Naive thymus-derived CD4-positive, alpha-beta T cell (primary cell): Measurements from ENCODE around the gene IPCEF1. TPM values are rescaled to one million over a fixed set of nuclear protein-coding genes. Genes with fewer than 3 reads are reported as not detected.

Experiments used
- ATAC-seq: fragments of 150-1000 bp; cut with Tn5 transposase; 2 replicates; pipeline ENCODE4 v1.10.0; 2021; ENCODE audit warnings: mild to moderate bottlenecking, moderate library complexity
- CTCF ChIA-PET: fragments of 350-600 bp; sonication (Branson Sonifier 250); formaldehyde crosslinking; loops from one replicate; lab custom pipeline; 2021; ENCODE audit warnings: antibody characterized with exemption; lab: Charles Lee
- POLR2A ChIA-PET: fragments of 350-600 bp; sonication (Branson Sonifier 250); formaldehyde crosslinking; loops from one replicate; lab custom pipeline; 2021; ENCODE audit warnings: antibody characterized with exemption, inconsistent platforms; lab: Charles Lee
- DNase-seq, 9 donors: peaks; one replicate each; pipeline versions ENCODE4 v3.0.0 to v3.0.0-alpha.2; 2020 to 2022; ENCODE audit warnings: mixed read lengths in 1 of 9
- H3K27ac ChIP-seq: one replicate; pipeline ENCODE4 v1.7.0; 2013; ENCODE audit warnings: mild to moderate bottlenecking, low read depth, low read length, moderate library complexity
- H3K27me3 ChIP-seq, 2 donors: one replicate each; pipeline ENCODE4 v1.7.0; 2013; ENCODE audit warnings: low read length in 2 of 2, mild to moderate bottlenecking in 2 of 2, moderate library complexity in 2 of 2; ENCODE audit not compliant: control insufficient read depth in 2 of 2, insufficient read depth in 2 of 2
- H3K36me3 ChIP-seq, 3 experiments: 1 replicate in 2 of 3; 2 replicates in 1 of 3; pipeline ENCODE4 v1.7.0; 2013; ENCODE audit warnings: low read length in 3 of 3, mild to moderate bottlenecking in 3 of 3, moderate library complexity in 1 of 3; ENCODE audit not compliant: insufficient read depth in 3 of 3, control insufficient read depth in 2 of 3
- H3K4me1 ChIP-seq, 2 donors: one replicate each; pipeline ENCODE4 v1.7.0; 2013; ENCODE audit warnings: low read length in 2 of 2, mild to moderate bottlenecking in 2 of 2, moderate library complexity in 1 of 2; ENCODE audit not compliant: control insufficient read depth in 2 of 2, insufficient read depth in 2 of 2
- H3K4me3 ChIP-seq: 2 replicates; pipeline ENCODE4 v1.7.0; 2013; ENCODE audit warnings: mild to moderate bottlenecking, low read length
- H3K9me3 ChIP-seq, 3 experiments: 1 replicate in 2 of 3; 2 replicates in 1 of 3; pipeline ENCODE4 v1.7.0; 2013; ENCODE audit warnings: low read length in 3 of 3; ENCODE audit not compliant: control insufficient read depth in 2 of 3
- H3K27ac Mint-ChIP-seq, 9 donors: one replicate each; pipeline ENCODE4 v1.8.0; 2020 to 2022; ENCODE audit warnings: mixed read lengths in 9 of 9, mild to moderate bottlenecking in 8 of 9, moderate library complexity in 5 of 9, inconsistent platforms in 2 of 9
- H3K27me3 Mint-ChIP-seq, 5 donors: one replicate each; pipeline ENCODE4 v1.8.0; 2021 to 2022; ENCODE audit warnings: mixed read lengths in 5 of 5, mild to moderate bottlenecking in 1 of 5
- H3K36me3 Mint-ChIP-seq, 5 donors: one replicate each; pipeline ENCODE4 v1.8.0; 2020 to 2022; ENCODE audit warnings: mixed read lengths in 5 of 5, mild to moderate bottlenecking in 3 of 5, inconsistent platforms in 1 of 5
- H3K4me1 Mint-ChIP-seq, 7 donors: one replicate each; pipeline ENCODE4 v1.8.0; 2020 to 2022; ENCODE audit warnings: mixed read lengths in 7 of 7, mild to moderate bottlenecking in 3 of 7, inconsistent platforms in 1 of 7
- H3K4me3 Mint-ChIP-seq, 10 donors: one replicate each; pipeline ENCODE4 v1.8.0; 2020 to 2022; ENCODE audit warnings: mild to moderate bottlenecking in 10 of 10, mixed read lengths in 10 of 10, moderate library complexity in 6 of 10, inconsistent platforms in 2 of 10
- H3K9me3 Mint-ChIP-seq, 11 donors: one replicate each; pipeline ENCODE4 v1.8.0; 2020 to 2022; ENCODE audit warnings: mixed read lengths in 11 of 11, mild to moderate bottlenecking in 4 of 11, inconsistent platforms in 1 of 11, moderate library complexity in 1 of 11
- intact Hi-C, 2 donors: fragments of 100-400 bp; cut with micrococcal nuclease; formaldehyde crosslinking; loops; one replicate each; pipeline ENCODE4 v1.15.1; 2023
- polyA plus RNA-seq, 2 donors: library from polyadenylated mRNA; unstranded; fragments of 300-500 nt; fragmentation: Illumina TruSeq; gene quantifications; one replicate each; pipeline ENCODE4 v1.2.3, GENCODE V29; 2021
- total RNA-seq, 6 experiments: library from RNA in 5 of 6; stranded (reverse) in 5 of 6; gene quantifications; 1 replicate in 5 of 6; 2 replicates in 1 of 6; pipeline ENCODE4 v1.2.3 and lab custom pipeline; 2021 to 2026

The IPCEF1 gene
- total and polyA plus RNA-seq, 7 experiments from 2014 or later = 12.0 to 122 (median 99.7) TPM

DNA sequence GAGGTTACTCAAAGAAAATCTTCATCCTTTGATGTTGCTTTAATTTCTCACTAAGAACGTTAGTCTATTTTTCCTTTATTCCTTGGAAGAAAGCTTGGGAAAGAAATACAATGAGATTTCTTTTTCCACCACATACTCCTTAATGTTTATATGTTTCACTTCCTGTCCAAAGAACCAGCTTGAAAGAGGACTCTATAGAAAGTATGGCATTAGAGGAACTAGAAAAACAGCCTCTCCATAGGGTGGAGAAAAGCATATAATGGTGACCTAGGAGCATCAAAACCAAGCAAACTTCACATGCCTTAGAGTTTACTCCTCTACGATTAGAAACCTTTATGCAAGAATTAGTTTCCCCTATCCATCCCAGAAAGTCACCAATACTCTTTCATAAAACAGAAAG is 186.5 kb downstream of the IPCEF1 start:
- Mint-ChIP-seq H3K27me3 (peaks cover 0 to 5% (median 0%) of the 10 kb centered on the region in 5 donors), H3K9me3 (peaks cover 5 to 28% (median 14%) of the 10 kb centered on the region in 11 donors), H3K36me3 (peaks cover 24 to 89% (median 71%) of the 10 kb centered on the region in 5 donors), H3K4me3 (peak overlapping the region in 5 of 10 donors; percentile 14 to 59 (median 36)), H3K27ac (peak overlapping the region in 8 of 9 donors; percentile 42 to 89 (median 74)), H3K4me1 (peaks cover 10 to 95% (median 65%) of the 10 kb centered on the region in 7 donors)
- Histone ChIP-seq H3K9me3 (no peaks in the 10 kb centered on the region), H3K4me3 (no peak overlapping the region), H3K36me3 (peaks cover 7 to 36% (median 7%) of the 10 kb centered on the region in 3 experiments), H3K27ac (no peak overlapping the region), H3K4me1 (peaks cover 0 to 35% of the 10 kb centered on the region in 2 donors), H3K27me3 (no peaks in the 10 kb centered on the region)
- POLR2A ChIA-PET = interaction anchor here (0.6 to 1.5 kb wide), 4 partner anchors 12 to 105 kb away, joined by 3 to 4 read pairs (median 3); no protein-coding TSS in a partner anchor
- intact Hi-C loops = loop anchor here in 1 of 2 donors (1.0 kb wide), 1 partner anchor 8 kb away; no protein-coding TSS in a partner anchor
- CTCF ChIA-PET = interaction anchor here (1.2 to 2.1 kb wide), 2 partner anchors 15 to 107 kb away, joined by 3 to 5 read pairs; no protein-coding TSS in a partner anchor
- no peak for DNase-seq
- ATAC-seq = no peak

GRCh38 chr6:154169193-154169847 is 187.3 kb downstream of the IPCEF1 start:
- POLR2A ChIA-PET = interaction anchor here (1.3 to 1.5 kb wide), 2 partner anchors 11 to 15 kb away, joined by 3 to 4 read pairs; no protein-coding TSS in a partner anchor
- peak; percentile 26 for ATAC-seq

GRCh38 chr6:154167126-154167525 is 189.5 kb downstream of the IPCEF1 start:
- H3K4me3 ChIP-seq = no peak overlapping the region
- no peaks in the 10 kb centered on the region for H3K9me3 ChIP-seq
- intact Hi-C loops = loop anchor here in 1 of 2 donors (2.0 kb wide), 1 partner anchor 14 kb away; no protein-coding TSS in a partner anchor
- DNase-seq (no peak), ATAC-seq (no peak)
- ChIA-PET POLR2A (interaction anchor here (1.5 kb wide), 1 partner anchor 77 kb away, joined by 3 read pairs; no protein-coding TSS in a partner anchor), CTCF (interaction anchor here (0.9 to 1.4 kb wide), 3 partner anchors 11 to 110 kb away, joined by 3 to 8 read pairs (median 3); no protein-coding TSS in a partner anchor)
- H3K27me3 ChIP-seq = no peaks in the 10 kb centered on the region
- peaks cover 0 to 52% of the 10 kb centered on the region in 2 donors for H3K4me1 ChIP-seq
- no peak overlapping the region for H3K27ac ChIP-seq
- Mint-ChIP-seq H3K27me3 (no peaks in the 10 kb centered on the region), H3K36me3 (peaks cover 8 to 59% (median 43%) of the 10 kb centered on the region in 5 donors), H3K27ac (peak overlapping the region in 7 of 9 donors; percentile 23 to 82 (median 73)), H3K9me3 (peaks cover 0 to 3% (median 0%) of the 10 kb centered on the region in 11 donors), H3K4me1 (peaks cover 10 to 69% (median 43%) of the 10 kb centered on the region in 7 donors), H3K4me3 (peak overlapping the region in 2 of 10 donors; percentile 18 to 23)
- peaks cover 7 to 40% (median 7%) of the 10 kb centered on the region in 3 experiments for H3K36me3 ChIP-seq

More at GRCh38 chr6:154169193-154169847, 187.3 kb downstream of the IPCEF1 start:
- Histone ChIP-seq H3K27ac (no peak overlapping the region), H3K27me3 (no peaks in the 10 kb centered on the region), H3K9me3 (no peaks in the 10 kb centered on the region), H3K36me3 (peaks cover 7 to 41% (median 7%) of the 10 kb centered on the region in 3 experiments), H3K4me1 (peaks cover 0 to 42% of the 10 kb centered on the region in 2 donors), H3K4me3 (no peak overlapping the region)
- Mint-ChIP-seq H3K4me1 (peaks cover 10 to 89% (median 57%) of the 10 kb centered on the region in 7 donors), H3K4me3 (peak overlapping the region in 4 of 10 donors; percentile 6 to 46 (median 29)), H3K36me3 (peaks cover 20 to 81% (median 63%) of the 10 kb centered on the region in 5 donors), H3K27me3 (peaks cover 0 to 5% (median 0%) of the 10 kb centered on the region in 5 donors), H3K27ac (peak overlapping the region in 8 of 9 donors; percentile 49 to 87 (median 80)), H3K9me3 (peaks cover 3 to 20% (median 10%) of the 10 kb centered on the region in 11 donors)
- DNase-seq = no peak
- CTCF ChIA-PET = interaction anchor here (2.1 kb wide), 1 partner anchor 108 kb away, joined by 5 read pairs; no protein-coding TSS in a partner anchor
- intact Hi-C loops = no loop called here

DNA sequence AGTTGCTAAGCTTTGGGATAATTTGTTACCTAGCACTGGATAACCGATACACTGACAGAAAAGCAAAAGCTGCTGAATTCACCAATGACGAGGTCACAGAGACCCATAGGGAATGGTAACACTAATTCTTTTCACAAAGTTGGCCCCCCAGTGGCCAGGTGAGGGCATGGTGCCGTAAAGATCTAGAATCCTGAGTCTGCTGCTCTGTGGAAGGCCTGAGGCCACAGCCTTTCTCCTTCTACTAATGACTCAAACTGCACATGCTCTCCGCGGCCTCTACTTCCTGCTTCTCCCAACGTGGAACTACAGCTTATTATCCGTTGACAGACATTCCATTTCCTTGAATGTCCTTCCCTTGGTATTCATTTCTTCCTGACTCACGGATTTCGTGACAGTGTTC is 190.5 kb downstream of the IPCEF1 start:
- peaks cover 8 to 51% (median 36%) of the 10 kb centered on the region in 5 donors for H3K36me3 Mint-ChIP-seq
- Histone ChIP-seq H3K4me3 (no peak overlapping the region), H3K36me3 (peaks cover 7 to 42% (median 7%) of the 10 kb centered on the region in 3 experiments), H3K9me3 (no peaks in the 10 kb centered on the region), H3K27ac (peak overlapping the region; percentile 35), H3K4me1 (peaks cover 0 to 49% of the 10 kb centered on the region in 2 donors), H3K27me3 (no peaks in the 10 kb centered on the region)
- H3K9me3 Mint-ChIP-seq = peaks cover 0 to 3% (median 0%) of the 10 kb centered on the region in 11 donors
- no peak for DNase-seq
- CTCF ChIA-PET = interaction anchor here (0.7 to 1.4 kb wide), 3 partner anchors 58 to 111 kb away, joined by 3 to 8 read pairs (median 4); no protein-coding TSS in a partner anchor
- intact Hi-C loops = loop anchor here in 1 of 2 donors (2.0 kb wide), 1 partner anchor 15 kb away; no protein-coding TSS in a partner anchor
- POLR2A ChIA-PET = interaction anchor here (2.0 to 3.0 kb wide), 2 partner anchors 83 to 110 kb away, joined by 8 to 12 read pairs; no protein-coding TSS in a partner anchor
- peak; percentile 21 for ATAC-seq
- H3K4me3 Mint-ChIP-seq = peak overlapping the region in 5 of 10 donors; percentile 23 to 77 (median 42)
- no peaks in the 10 kb centered on the region for H3K27me3 Mint-ChIP-seq
- peaks cover 10 to 60% (median 41%) of the 10 kb centered on the region in 7 donors for H3K4me1 Mint-ChIP-seq
- H3K27ac Mint-ChIP-seq = peak overlapping the region in 6 of 9 donors; percentile 51 to 86 (median 74)

GRCh38 chr6:154165478-154165877 is 191.1 kb downstream of the IPCEF1 start:
- Mint-ChIP-seq H3K9me3 (peaks cover 0 to 3% (median 0%) of the 10 kb centered on the region in 11 donors), H3K4me3 (peak overlapping the region in 8 of 10 donors; percentile 15 to 77 (median 48)), H3K27me3 (no peaks in the 10 kb centered on the region), H3K27ac (peak overlapping the region in 6 of 9 donors; percentile 33 to 93 (median 75)), H3K4me1 (peaks cover 10 to 59% (median 40%) of the 10 kb centered on the region in 7 donors), H3K36me3 (peaks cover 11 to 52% (median 35%) of the 10 kb centered on the region in 5 donors)
- Histone ChIP-seq H3K4me3 (no peak overlapping the region), H3K27ac (peak overlapping the region; percentile 35), H3K36me3 (peaks cover 7 to 38% (median 7%) of the 10 kb centered on the region in 3 experiments), H3K4me1 (peaks cover 0 to 47% of the 10 kb centered on the region in 2 donors), H3K27me3 (no peaks in the 10 kb centered on the region), H3K9me3 (no peaks in the 10 kb centered on the region)
- ChIA-PET CTCF (interaction anchor here (1.3 to 2.0 kb wide), 2 partner anchors 11 to 59 kb away, joined by 4 to 11 read pairs; no protein-coding TSS in a partner anchor), POLR2A (interaction anchor here (0.9 to 3.0 kb wide), 4 partner anchors 16 to 110 kb away, joined by 3 to 12 read pairs (median 6); no protein-coding TSS in a partner anchor)
- intact Hi-C loops = loop anchor here in 1 of 2 donors (2.0 kb wide), 1 partner anchor 53 kb away; no protein-coding TSS in a partner anchor
- DNase-seq (no peak), ATAC-seq (peak; percentile 48)
